B cell (primary cell): Measurements from ENCODE around the gene CEP44. TPM values are rescaled to one million over a fixed set of nuclear protein-coding genes. Genes with fewer than 3 reads are reported as not detected.
A peak's percentile ranks its signal among the peaks of the same experiment; 100 is the strongest.

Source experiments
- ATAC-seq: fragments of 200-7000 bp; cut with Tn5 transposase; one replicate; pipeline ENCODE4 v1.10.0; 2021; ENCODE audit warnings: low read depth, mild to moderate bottlenecking, moderate number of reproducible peaks, moderate library complexity
- CTCF ChIA-PET: fragments of 350-600 bp; sonication (Branson Sonifier 250); formaldehyde crosslinking; loops from one replicate; lab custom pipeline; 2021; ENCODE audit warnings: antibody characterized with exemption, inconsistent platforms; lab: Charles Lee
- POLR2A ChIA-PET: fragments of 350-600 bp; sonication (Branson Sonifier 250); formaldehyde crosslinking; loops from one replicate; lab custom pipeline; 2021; ENCODE audit warnings: antibody characterized with exemption; lab: Charles Lee
- DNase-seq: peaks from one replicate; pipeline ENCODE4 v3.0.0; 2013
- H2AFZ ChIP-seq: 2 replicates; pipeline ENCODE4 v1.6.1; 2012; ENCODE audit warnings: mild to moderate bottlenecking, low read depth, low read length; ENCODE audit not compliant: insufficient read depth, poor library complexity, severe bottlenecking
- H3K27ac ChIP-seq, 2 donors: 1 replicate in 1 of 2; 2 replicates in 1 of 2; pipeline ENCODE4 v1.5.1; 2012 to 2013; ENCODE audit warnings: low read length in 2 of 2, mild to moderate bottlenecking in 2 of 2, moderate library complexity in 1 of 2
- H3K27me3 ChIP-seq, 4 experiments: fragments of 200-600 bp in 1 of 4; sonication (generic) in 1 of 4; replicated peaks in 1 of 4; 1 replicate in 2 of 4; 2 replicates in 2 of 4; pipeline versions ENCODE4 v1.6.1 to v1.7.0; 2013 to 2016; ENCODE audit warnings: low read length in 3 of 4, mild to moderate bottlenecking in 2 of 4, mixed read lengths in 1 of 4, moderate library complexity in 1 of 4; ENCODE audit not compliant: insufficient read depth in 4 of 4, control insufficient read depth in 3 of 4; ENCODE audit errors: control extremely low read depth in 1 of 4
- H3K36me3 ChIP-seq, 2 experiments: replicated peaks in 1 of 2; 1 replicate in 1 of 2; 2 replicates in 1 of 2; pipeline versions ENCODE4 v1.6.1 to v1.7.1; 2013; ENCODE audit warnings: low read length in 1 of 2; ENCODE audit not compliant: insufficient read depth in 2 of 2, control insufficient read depth in 1 of 2; ENCODE audit errors: control extremely low read depth in 1 of 2, extremely low read depth in 1 of 2
- H3K4me1 ChIP-seq, 2 donors: fragments of 200-600 bp in 1 of 2; sonication (generic) in 1 of 2; 1 replicate in 1 of 2; 2 replicates in 1 of 2; pipeline versions ENCODE4 v1.5.1 to v1.6.1; 2013 to 2017; ENCODE audit warnings: low read length in 2 of 2; ENCODE audit not compliant: control insufficient read depth in 2 of 2, insufficient read depth in 2 of 2
- H3K4me2 ChIP-seq: replicated peaks from 2 replicates; pipeline ENCODE3; 2012; ENCODE audit warnings: mild to moderate bottlenecking, low read depth, low read length; ENCODE audit not compliant: poor library complexity, severe bottlenecking
- H3K4me3 ChIP-seq, 5 experiments: fragments of 200-600 bp in 1 of 5; sonication (generic) in 1 of 5; 1 replicate in 3 of 5; 2 replicates in 2 of 5; pipeline versions ENCODE4 v1.5.1 to v1.7.0; 2011 to 2016; ENCODE audit warnings: low read length in 4 of 5, mild to moderate bottlenecking in 4 of 5, low read depth in 2 of 5, control low read depth in 1 of 5, moderate library complexity in 1 of 5; ENCODE audit not compliant: insufficient read depth in 1 of 5; ENCODE audit errors: control extremely low read depth in 1 of 5, extremely low read depth in 1 of 5
- H3K79me2 ChIP-seq: fragments of 200-600 bp; sonication (generic); one replicate; pipeline ENCODE4 v1.6.0; 2016; ENCODE audit warnings: low read length; ENCODE audit not compliant: control insufficient read depth, insufficient read depth
- H3K9ac ChIP-seq: fragments of 200-600 bp; sonication (generic); 2 replicates; pipeline ENCODE4 v1.6.1; 2017; ENCODE audit warnings: mild to moderate bottlenecking, low read length, moderate library complexity
- H3K9me3 ChIP-seq, 3 donors: one replicate each; pipeline versions ENCODE4 v1.6.1 to v1.7.1; 2013; ENCODE audit warnings: low read length in 2 of 3; ENCODE audit not compliant: control insufficient read depth in 2 of 3, insufficient read depth in 1 of 3; ENCODE audit errors: control extremely low read depth in 1 of 3
- H4K20me1 ChIP-seq: 2 replicates; pipeline ENCODE4 v1.6.0; 2012; ENCODE audit warnings: mild to moderate bottlenecking, low read length; ENCODE audit not compliant: insufficient read depth, control insufficient read depth, poor library complexity, severe bottlenecking
- H3K27ac Mint-ChIP-seq: one replicate; pipeline ENCODE4 v1.8.0; 2021; ENCODE audit warnings: mixed read lengths
- H3K27me3 Mint-ChIP-seq: one replicate; pipeline ENCODE4 v1.8.0; 2021; ENCODE audit warnings: mixed read lengths
- H3K4me1 Mint-ChIP-seq: one replicate; pipeline ENCODE4 v1.8.0; 2021; ENCODE audit warnings: mixed read lengths
- H3K4me3 Mint-ChIP-seq: one replicate; pipeline ENCODE4 v1.8.0; 2021; ENCODE audit warnings: mixed read lengths
- H3K9me3 Mint-ChIP-seq: one replicate; pipeline ENCODE4 v1.8.0; 2022; ENCODE audit warnings: mixed read lengths; ENCODE audit not compliant: insufficient read depth
- EZH2 ChIP-seq: IDR thresholded peaks from 2 replicates; pipeline ENCODE4 v1.6.1; 2012; ENCODE audit warnings: borderline replicate concordance, low read depth, mild to moderate bottlenecking, moderate library complexity, low read length; ENCODE audit not compliant: insufficient read depth, poor library complexity, severe bottlenecking
- WGBS: methylation state at CpG from one replicate; pipeline ENCODE4 v1.1.5; 2013; ENCODE audit warnings: missing lambda C conversion rate; ENCODE audit not compliant: insufficient coverage; 5-methylcytosine and 5-hydroxymethylcytosine counted together
- intact Hi-C: fragments of 100-400 bp; cut with micrococcal nuclease; formaldehyde crosslinking; loops from one replicate; pipeline ENCODE4 v1.10.0; 2022
- polyA plus RNA-seq: library from polyadenylated mRNA; depleted of rRNA; stranded (reverse); fragments of >200 nt; gene quantifications from 2 replicates; pipeline ENCODE4 v1.2.3, GENCODE V29; 2012
- total RNA-seq, 2 donors: library from RNA; stranded (reverse); fragments of 120-200 nt in 1 of 2; gene quantifications; 1 replicate in 1 of 2; 2 replicates in 1 of 2; pipeline versions ENCODE4 v1.2.3 to v1.2.4, GENCODE V29; 2013 to 2022
- TF ChIP-seq, protein P1 (sequence below): fragments of 200-600 bp; IDR thresholded peaks from one replicate; pipeline ENCODE4 v1.8.0; 2022; ENCODE audit warnings: antibody characterized with exemption, mild to moderate bottlenecking

CEP44 gene
- total and polyA plus RNA-seq, 2 donors (not counting 1 experiment from before 2014, with no cell fraction given): 3.5 to 25.2 TPM

DNA sequence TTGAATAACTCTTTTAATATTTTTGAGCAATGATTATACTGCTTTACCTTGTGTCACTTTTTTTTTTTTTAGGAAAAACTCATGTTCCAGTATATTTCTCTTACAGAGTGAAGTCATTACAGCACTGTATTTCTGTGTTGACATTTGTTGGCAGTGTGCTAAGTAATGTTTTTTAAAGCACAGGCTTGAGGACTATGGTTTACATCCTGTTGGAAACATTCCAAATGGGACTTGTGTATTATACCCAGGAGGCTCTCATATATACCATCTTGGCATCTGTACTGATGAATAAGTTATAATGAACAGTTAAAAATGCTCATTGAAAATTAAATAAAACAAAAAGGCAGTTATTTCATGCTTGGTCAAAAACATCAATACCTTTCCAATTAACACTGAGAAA is 33.8 kb downstream of the CEP44 start:
- Histone ChIP-seq H3K4me2 (no peak overlapping the region), H3K9ac (no peak overlapping the region), H3K9me3 (no peaks in the 10 kb centered on the region), H3K4me1 (no peaks in the 10 kb centered on the region), H2AFZ (no peak overlapping the region), H3K36me3 (peaks cover 6 to 16% of the 10 kb centered on the region in 2 experiments), H3K79me2 (no peaks in the 10 kb centered on the region), H4K20me1 (no peaks in the 10 kb centered on the region), H3K27me3 (no peaks in the 10 kb centered on the region), H3K27ac (no peak overlapping the region), H3K4me3 (no peak overlapping the region)
- ATAC-seq: no peak
- Mint-ChIP-seq H3K27me3 (no peaks in the 10 kb centered on the region), H3K27ac (no peak overlapping the region), H3K9me3 (no peaks in the 10 kb centered on the region), H3K4me3 (no peak overlapping the region), H3K4me1 (no peaks in the 10 kb centered on the region)
- intact Hi-C loops: no loop called here
- DNase-seq: no peak
- ChIA-PET POLR2A (no interaction called here), CTCF (interaction anchor here (0.7 kb wide), 1 partner anchor 57 kb away, joined by 3 read pairs; no protein-coding TSS in a partner anchor)
- TF ChIP-seq, protein P1, sequence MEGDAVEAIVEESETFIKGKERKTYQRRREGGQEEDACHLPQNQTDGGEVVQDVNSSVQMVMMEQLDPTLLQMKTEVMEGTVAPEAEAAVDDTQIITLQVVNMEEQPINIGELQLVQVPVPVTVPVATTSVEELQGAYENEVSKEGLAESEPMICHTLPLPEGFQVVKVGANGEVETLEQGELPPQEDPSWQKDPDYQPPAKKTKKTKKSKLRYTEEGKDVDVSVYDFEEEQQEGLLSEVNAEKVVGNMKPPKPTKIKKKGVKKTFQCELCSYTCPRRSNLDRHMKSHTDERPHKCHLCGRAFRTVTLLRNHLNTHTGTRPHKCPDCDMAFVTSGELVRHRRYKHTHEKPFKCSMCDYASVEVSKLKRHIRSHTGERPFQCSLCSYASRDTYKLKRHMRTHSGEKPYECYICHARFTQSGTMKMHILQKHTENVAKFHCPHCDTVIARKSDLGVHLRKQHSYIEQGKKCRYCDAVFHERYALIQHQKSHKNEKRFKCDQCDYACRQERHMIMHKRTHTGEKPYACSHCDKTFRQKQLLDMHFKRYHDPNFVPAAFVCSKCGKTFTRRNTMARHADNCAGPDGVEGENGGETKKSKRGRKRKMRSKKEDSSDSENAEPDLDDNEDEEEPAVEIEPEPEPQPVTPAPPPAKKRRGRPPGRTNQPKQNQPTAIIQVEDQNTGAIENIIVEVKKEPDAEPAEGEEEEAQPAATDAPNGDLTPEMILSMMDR: no peak
- no peak for TF ChIP-seq EZH2

DNA sequence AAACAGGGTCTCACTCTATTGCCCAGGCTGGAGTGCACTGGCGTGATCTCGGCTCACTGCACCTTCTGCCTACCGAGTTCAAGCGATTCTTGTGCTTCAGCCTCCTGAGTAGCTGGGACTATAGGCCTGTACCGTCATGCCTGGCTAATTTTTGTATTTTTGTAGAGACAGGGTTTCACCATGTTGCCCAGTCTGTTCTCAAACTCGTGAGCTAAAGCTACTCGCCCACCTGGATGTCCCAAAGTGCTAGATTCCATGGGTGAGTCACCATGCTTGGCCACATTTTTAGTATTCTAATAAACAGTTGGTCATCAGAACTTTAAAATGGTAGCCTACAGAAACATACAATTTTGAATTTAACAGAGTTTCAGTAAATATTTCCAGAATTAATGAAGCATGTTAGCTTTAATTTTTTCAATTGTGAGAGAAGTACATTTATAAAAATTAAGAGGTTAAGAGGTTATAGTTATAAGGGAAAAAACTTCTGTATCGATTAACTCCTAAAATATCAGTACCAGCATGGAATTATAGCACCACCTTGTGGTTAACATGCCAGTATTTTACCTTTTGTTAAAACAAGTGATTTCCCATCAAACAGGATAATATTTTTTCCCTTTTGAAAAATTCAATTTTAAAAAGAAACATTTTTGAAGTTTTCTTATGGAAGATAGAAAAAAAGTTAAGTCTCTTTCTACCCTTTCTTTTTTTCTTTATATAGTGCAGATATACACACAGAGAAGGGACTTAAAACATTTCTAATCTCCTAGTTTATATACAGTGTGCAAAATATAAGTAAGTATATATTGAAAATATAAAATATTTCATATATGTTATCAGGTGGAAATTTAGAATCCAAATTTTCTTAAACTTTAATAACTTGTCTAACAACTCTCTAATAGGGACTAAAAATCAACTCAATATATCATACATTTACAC is 35.4 kb downstream of the CEP44 start:
- H3K27ac ChIP-seq: no peak overlapping the region
- Mint-ChIP-seq H3K27me3 (no peaks in the 10 kb centered on the region), H3K4me3 (no peak overlapping the region), H3K4me1 (no peaks in the 10 kb centered on the region), H3K9me3 (no peaks in the 10 kb centered on the region), H3K27ac (no peak overlapping the region)
- DNase-seq: peak; percentile 38
- H2AFZ ChIP-seq: no peak overlapping the region
- POLR2A ChIA-PET: no interaction called here
- TF ChIP-seq EZH2: no peak
- TF ChIP-seq, protein P1: peak; percentile 83
- no peak overlapping the region for H3K9ac ChIP-seq
- no peaks in the 10 kb centered on the region for H3K9me3 ChIP-seq
- ATAC-seq: no peak
- H3K36me3 ChIP-seq: peaks cover 1 to 11% of the 10 kb centered on the region in 2 experiments
- H3K79me2 ChIP-seq: no peaks in the 10 kb centered on the region
- H3K4me3 ChIP-seq: no peak overlapping the region
- 88% methylated on average over 6 of the region's 8 CpGs for WGBS
- CTCF ChIA-PET: interaction anchor here (0.7 to 2.7 kb wide), 6 partner anchors 28 to 899 kb away, joined by 3 to 15 read pairs (median 4); no protein-coding TSS in a partner anchor
- no peaks in the 10 kb centered on the region for H3K27me3 ChIP-seq
- no peak overlapping the region for H3K4me2 ChIP-seq
- no peaks in the 10 kb centered on the region for H3K4me1 ChIP-seq
- H4K20me1 ChIP-seq: no peaks in the 10 kb centered on the region
- intact Hi-C loops: loop anchor here (1.0 to 2.0 kb wide), 3 partner anchors 97 to 1000 kb away; no protein-coding TSS in a partner anchor
